Kidney epithelial cell (primary cell): Measurements from ENCODE around the gene NEK5. TPM values are rescaled to one million over a fixed set of nuclear protein-coding genes. Genes with fewer than 3 reads are reported as not detected.
"Not testable (repeated sequence)": the region's sequence is repeated elsewhere in the genome, so short reads cannot be mapped to it uniquely, and the experiment has no call there.

ENCODE experiments used
- DNase-seq: peaks from one replicate; pipeline ENCODE4 v3.0.0-alpha.2; 2010; ENCODE audit warnings: low read depth
- H3K27me3 ChIP-seq: 2 replicates; pipeline ENCODE4 v1.6.0; 2011; ENCODE audit warnings: low read length; ENCODE audit not compliant: control insufficient read depth, insufficient read depth
- H3K36me3 ChIP-seq: 2 replicates; pipeline ENCODE4 v1.5.1; 2011; ENCODE audit warnings: low read length; ENCODE audit not compliant: control insufficient read depth, insufficient read depth
- H3K4me3 ChIP-seq: 2 replicates; pipeline ENCODE4 v1.5.1; 2011; ENCODE audit warnings: low read depth, mild to moderate bottlenecking, control low read depth, low read length
- CTCF ChIP-seq: IDR thresholded peaks from 2 replicates; pipeline ENCODE4 v1.5.1; 2011; ENCODE audit warnings: mild to moderate bottlenecking, moderate library complexity, low read length, control low read depth, inconsistent platforms; ENCODE audit not compliant: insufficient read depth, poor library complexity, severe bottlenecking
- total RNA-seq: library from RNA; depleted of rRNA; stranded (reverse); fragments of >200 nt; gene quantifications from 2 replicates; pipeline ENCODE4 v1.2.3, GENCODE V29; 2015

Gene NEK5
- total RNA-seq, 1 donor from 2014 or later = 0.33 TPM

GRCh38 chr13:52047463-52047862 lies 81.4 kb downstream of the NEK5 start:
- no peak for TF ChIP-seq CTCF
- Histone ChIP-seq H3K4me3 (no peak overlapping the region), H3K36me3 (no peaks in the 10 kb centered on the region), H3K27me3 (no peaks in the 10 kb centered on the region)
- no peak for DNase-seq

GRCh38 chr13:52043675-52044074 lies 85.2 kb downstream of the NEK5 start:
- H3K4me3 ChIP-seq = no peak overlapping the region
- H3K27me3 ChIP-seq = no peaks in the 10 kb centered on the region
- DNase-seq = no peak
- no peaks in the 10 kb centered on the region for H3K36me3 ChIP-seq
- no peak for TF ChIP-seq CTCF

GRCh38 chr13:52036037-52036436 lies 92.8 kb downstream of the NEK5 start:
- no peaks in the 10 kb centered on the region for H3K36me3 ChIP-seq
- no peak for DNase-seq
- no peaks in the 10 kb centered on the region for H3K27me3 ChIP-seq
- no peak overlapping the region for H3K4me3 ChIP-seq
- no peak for TF ChIP-seq CTCF

GRCh38 chr13:52034616-52035226 lies 94.2 kb downstream of the NEK5 start:
- no peak for DNase-seq
- Histone ChIP-seq H3K4me3 (no peak overlapping the region), H3K27me3 (no peaks in the 10 kb centered on the region), H3K36me3 (no peaks in the 10 kb centered on the region)
- no peak for TF ChIP-seq CTCF

GRCh38 chr13:52033039-52033438 lies 95.8 kb downstream of the NEK5 start:
- H3K36me3 ChIP-seq = no peaks in the 10 kb centered on the region
- DNase-seq = no peak
- no peaks in the 10 kb centered on the region for H3K27me3 ChIP-seq
- TF ChIP-seq CTCF = no peak
- H3K4me3 ChIP-seq = no peak overlapping the region

- not testable (repeated sequence) for H3K27me3 ChIP-seq, H3K4me3 ChIP-seq, H3K36me3 ChIP-seq, DNase-seq
These were observed 98.5 kb downstream of the NEK5 start for GRCh38 chr13:52030401-52030800.
